ENCODE measurements around the gene ZNF324B.
A peak's percentile ranks its signal among the peaks of the same experiment; 100 is the strongest.
"Not testable (repeated sequence)": the region's sequence is repeated elsewhere in the genome, so short reads cannot be mapped to it uniquely, and the experiment has no call there.

Gene ZNF324B

DNA sequence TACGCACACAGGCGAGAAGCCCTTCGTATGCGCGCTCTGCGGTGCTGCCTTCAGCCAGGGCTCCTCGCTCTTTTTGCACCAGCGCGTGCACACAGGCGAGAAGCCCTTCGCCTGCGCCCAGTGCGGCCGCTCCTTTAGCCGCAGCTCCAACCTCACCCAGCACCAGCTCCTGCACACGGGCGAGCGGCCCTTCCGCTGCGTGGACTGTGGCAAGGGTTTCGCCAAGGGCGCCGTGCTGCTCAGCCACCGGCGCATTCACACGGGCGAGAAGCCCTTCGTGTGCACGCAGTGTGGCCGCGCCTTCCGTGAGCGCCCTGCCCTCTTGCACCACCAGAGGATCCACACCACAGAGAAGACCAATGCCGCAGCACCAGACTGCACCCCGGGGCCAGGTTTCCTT lies 4.7 kb downstream of the ZNF324B start:
- FAIRE-seq, result no peak

GRCh38 chr19:58460039-58460438 lies 8.6 kb downstream of the ZNF324B start:
- no peak for FAIRE-seq

DNA sequence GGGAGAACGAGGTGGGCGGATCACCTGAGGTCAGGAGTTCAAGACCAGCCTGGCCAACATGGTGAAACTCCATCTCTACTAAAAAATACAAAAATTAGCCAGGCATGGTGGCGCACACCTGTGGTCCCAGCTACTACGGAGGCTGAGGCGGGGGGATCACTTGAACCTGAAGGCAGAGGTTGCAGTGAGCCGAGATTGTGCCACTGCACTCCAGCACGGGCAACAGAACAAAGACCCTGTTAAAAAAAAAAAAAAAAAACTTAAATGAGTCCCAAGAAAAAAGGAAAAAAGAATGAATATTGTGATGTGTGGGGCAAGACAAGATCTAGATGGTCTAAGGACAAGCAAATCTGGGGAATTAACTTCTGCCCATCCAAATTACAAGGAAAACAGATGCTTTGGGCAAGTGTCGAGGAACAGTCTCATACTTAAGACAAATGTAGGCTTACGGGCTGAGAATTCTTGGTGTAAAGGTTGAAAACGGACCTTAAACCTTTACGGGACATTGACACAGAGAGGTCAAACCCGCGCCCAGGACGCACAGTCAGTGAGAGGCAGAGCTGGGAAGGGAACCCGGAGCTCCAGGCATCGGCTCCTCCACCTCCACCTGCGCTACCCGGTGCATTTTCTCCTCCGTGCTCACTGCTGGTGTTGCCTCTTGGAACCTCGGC lies 14.8 kb downstream of the ZNF324B start:
- FAIRE-seq, result no peak

- no peak for FAIRE-seq
Measured at GRCh38 chr19:58466760-58467589, 15.6 kb downstream of the ZNF324B start, which contains the start of gene ZNF324. Gene ZNF324 (plus strand): TSS chr19:58467080. CDS start chr19:58469186, 2,106 bp downstream.

- FAIRE-seq, result no peak
Measured at GRCh38 chr19:58468216-58468839, 16.9 kb downstream of the ZNF324B start.

DNA sequence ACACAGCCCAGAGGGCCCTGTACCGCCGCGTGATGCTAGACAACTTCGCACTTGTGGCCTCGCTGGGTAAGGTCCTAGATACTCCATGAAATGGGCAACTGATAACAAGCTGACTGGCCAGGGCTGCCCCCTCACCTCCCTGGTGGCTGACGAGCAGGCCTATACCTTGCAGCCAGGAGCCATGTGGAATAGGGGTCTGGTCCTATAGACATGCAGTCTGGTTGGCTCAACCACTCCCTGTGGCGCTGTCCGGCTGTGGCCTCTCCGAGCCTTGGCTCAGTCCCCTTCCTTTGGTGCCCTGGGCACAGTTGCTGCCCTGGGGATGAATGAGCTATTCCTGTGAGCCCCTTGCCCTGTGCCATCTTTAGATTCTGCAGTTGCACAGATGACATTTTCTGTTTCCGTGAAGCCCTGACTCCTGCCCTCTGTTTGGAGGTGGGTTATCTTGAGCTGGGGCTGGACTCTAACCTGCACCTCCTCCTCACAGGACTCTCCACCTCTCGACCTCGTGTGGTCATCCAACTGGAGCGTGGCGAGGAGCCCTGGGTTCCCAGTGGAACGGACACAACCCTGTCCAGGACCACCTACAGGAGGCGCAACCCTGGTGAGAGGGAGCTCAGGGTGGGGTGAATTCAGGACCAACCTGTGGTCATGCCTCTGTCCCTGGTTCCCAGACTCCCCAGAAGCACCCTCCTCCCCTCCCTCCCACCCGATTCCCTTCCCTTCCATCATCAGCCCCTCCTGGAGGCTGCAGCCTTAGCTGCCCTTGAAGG lies 18.0 kb downstream of the ZNF324B start:
- FAIRE-seq, result no peak

DNA sequence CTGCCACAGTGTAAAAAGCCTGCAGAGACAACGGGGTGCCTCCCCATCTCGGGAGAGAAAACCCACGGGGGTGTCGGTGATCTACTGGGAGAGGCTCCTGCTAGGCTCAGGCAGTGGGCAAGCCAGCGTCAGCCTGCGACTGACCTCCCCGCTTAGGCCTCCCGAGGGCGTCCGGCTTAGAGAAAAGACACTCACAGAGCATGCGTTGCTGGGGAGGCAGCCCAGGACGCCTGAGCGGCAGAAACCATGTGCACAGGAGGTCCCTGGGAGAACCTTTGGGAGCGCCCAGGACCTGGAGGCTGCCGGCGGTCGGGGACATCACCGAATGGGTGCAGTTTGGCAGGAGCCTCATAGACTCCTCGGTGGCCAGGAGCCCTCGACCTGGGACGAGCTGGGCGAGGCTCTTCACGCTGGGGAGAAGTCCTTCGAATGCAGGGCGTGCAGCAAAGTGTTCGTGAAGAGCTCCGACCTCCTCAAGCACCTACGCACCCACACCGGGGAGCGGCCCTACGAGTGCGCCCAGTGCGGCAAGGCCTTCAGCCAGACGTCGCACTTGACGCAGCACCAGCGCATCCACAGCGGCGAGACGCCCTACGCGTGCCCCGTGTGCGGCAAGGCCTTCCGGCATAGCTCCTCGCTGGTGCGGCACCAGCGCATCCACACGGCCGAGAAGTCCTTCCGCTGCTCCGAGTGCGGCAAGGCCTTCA lies 19.6 kb downstream of the ZNF324B start:
- FAIRE-seq, result not testable (repeated sequence)

DNA sequence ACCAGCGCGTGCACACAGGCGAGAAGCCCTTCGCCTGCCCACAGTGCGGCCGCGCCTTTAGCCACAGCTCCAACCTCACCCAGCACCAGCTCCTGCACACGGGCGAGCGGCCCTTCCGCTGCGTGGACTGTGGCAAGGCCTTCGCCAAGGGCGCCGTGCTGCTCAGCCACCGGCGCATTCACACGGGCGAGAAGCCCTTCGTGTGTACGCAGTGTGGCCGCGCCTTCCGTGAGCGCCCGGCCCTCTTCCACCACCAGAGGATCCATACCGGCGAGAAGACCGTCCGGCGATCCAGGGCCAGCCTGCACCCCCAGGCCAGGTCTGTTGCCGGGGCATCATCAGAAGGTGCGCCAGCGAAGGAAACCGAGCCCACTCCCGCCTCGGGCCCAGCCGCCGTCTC lies 20.3 kb downstream of the ZNF324B start:
- FAIRE-seq, result no peak

- no peak for FAIRE-seq
Measured at GRCh38 chr19:58473775-58474174, 22.4 kb downstream of the ZNF324B start.

- FAIRE-seq, result no peak
Measured at GRCh38 chr19:58474291-58474996, 23.0 kb downstream of the ZNF324B start.

DNA sequence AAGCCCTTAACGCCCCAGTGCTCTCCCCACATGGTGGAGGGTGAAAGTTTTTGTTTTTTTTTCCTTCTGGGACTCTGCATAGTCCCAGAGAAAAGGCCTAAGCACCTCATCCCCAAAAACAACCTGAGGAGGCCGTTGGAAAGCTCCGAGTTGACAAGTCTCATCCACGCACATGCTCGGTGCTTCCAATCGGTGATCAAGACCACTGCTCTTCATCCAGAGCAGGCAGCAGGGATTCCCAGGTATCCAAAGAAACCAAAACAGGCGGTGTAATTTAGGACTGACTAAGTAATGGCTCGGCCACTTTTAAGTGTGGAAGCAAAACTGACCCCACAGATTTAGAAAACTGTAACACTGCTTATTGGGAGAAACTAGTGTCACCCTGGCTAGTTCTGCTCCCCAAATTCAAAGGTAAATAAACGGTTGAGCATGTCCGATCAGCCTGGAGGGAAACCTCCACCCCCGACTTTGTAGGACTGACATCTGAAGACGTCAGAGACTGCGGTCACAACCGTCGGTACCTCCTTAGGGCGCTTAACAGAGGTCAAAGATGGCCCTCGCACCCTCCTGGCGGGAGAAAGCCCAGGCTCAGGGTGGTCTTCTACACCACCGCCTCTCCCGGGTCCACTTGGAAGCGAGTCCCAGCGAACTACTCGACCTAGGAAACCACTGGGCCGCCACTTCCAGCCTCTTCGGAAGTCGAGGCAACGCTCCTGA lies 23.7 kb downstream of the ZNF324B start:
- FAIRE-seq, result no peak

DNA sequence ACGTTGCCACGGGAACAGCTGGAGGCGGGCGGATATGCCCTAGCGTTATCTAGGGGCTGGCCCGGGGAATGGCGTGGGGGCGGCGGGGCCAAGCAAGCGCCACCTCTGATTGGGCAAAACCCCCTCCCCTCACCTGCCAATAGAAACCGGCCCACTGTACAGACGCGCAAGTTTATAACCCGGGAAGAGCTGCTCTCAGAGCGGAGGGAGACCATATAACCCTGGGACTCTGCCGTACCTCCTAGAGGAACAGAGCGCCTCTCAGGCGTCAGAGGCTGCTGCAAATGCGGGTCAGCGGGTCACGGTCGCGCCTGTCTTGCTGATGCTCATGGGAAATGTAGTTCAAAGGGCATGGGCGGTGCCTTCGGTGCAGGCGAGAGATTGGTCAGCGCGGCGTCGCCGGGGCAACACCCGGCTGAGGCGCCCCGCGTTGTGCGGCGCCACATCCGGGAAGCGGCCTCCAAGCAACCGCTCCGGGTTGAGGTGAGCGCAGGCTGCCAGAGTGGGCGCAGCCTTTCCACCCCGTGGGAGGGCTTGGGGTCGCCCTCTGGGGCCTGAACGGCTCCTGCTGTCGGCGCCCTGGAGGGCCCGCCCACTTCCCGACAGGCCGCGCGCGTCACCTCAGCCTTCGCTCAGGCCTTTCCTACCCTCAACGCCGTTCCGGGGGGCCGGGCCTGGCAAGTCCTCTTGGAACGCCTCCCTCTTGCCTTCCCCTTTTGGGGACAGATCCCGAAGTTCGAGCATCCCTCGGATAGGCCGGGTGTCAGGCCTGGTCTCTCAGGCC lies 24.5 kb downstream of the ZNF324B start, which contains the start of gene ZNF446:
ZNF446 (plus strand) TSS at position 639 of the 784 bp plus-strand sequence. CDS start 867 bp downstream, outside the sequence.
- peak; percentile 73 for FAIRE-seq

- FAIRE-seq, result peak; percentile 33
Measured at GRCh38 chr19:58476498-58477015, 25.1 kb downstream of the ZNF324B start.

DNA sequence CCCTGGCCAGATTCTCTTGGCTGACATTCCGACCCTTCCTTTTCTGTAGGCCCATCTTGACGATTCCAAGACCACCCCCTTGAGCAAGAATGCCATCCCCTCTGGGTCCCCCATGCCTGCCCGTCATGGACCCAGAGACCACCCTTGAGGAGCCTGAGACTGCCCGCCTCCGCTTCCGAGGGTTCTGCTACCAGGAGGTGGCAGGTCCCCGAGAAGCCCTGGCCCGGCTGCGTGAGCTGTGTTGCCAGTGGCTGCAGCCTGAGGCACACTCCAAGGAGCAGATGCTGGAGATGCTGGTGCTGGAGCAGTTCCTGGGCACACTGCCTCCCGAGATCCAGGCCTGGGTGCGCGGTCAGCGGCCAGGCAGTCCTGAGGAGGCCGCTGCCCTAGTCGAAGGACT lies 25.7 kb downstream of the ZNF324B start:
- FAIRE-seq, result no peak

GRCh38 chr19:58477871-58478270 lies 26.4 kb downstream of the ZNF324B start:
- FAIRE-seq, result no peak

DNA sequence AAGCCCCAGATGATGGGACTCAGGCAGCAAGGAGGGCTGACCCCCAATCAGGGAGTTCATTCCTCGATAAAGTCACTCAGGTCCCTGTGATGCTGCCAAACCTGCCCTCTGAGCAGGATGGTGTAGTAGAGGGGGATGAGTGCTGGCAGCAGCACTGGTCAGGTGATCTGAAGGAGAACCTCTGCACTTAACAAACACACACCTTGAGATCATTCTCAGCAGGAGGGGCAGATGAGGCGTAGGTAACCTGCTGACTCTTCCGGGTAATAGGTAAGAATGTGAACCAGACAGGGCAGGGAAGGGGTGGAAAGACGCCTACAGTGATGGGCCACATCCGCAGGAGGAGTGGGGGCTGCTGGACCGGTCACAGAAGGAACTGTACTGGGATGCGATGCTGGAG lies 27.9 kb downstream of the ZNF324B start:
- no peak for FAIRE-seq

- no peak for FAIRE-seq
Measured at GRCh38 chr19:58479736-58480480, 28.5 kb downstream of the ZNF324B start.

DNA sequence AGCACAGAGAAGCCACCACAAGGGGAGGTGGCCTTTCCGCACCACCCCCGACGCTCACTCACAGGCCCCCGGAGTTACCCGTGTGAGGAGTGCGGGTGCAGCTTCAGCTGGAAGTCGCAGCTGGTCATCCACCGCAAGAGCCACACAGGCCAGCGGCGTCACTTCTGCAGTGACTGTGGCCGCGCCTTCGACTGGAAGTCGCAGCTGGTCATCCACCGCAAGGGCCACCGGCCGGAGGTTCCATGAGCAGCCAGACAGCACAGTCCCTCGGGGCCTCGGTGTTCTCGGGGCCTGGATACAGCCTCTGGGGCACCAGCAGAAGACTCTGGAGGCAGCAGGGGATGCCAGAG lies 29.0 kb downstream of the ZNF324B start:
- FAIRE-seq, result no peak

DNA sequence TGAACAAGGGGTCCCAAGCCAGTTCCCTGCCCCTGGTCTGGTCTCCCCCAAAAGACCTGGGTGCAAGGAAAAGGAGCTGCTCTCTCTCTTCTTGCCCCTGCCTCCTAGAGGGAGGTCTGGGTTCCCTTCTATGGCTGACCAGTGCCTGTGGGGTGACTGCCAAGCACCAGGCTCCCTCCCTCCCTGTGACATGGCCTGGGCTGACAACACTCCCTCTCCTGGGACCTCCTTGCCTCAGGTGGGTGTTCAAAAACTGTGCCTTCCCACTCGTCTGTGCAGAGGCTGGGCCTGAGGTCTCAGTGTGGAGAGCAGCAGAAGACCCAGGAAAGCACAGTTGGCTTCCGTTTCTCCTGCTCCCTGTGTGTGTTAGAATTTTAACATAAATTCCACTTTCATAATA lies 29.4 kb downstream of the ZNF324B start:
- no peak for FAIRE-seq

Measured in islet of Langerhans (tissue), 1 donor.